ENCODE results near the gene PTPN4. TPM values are rescaled to one million over a fixed set of nuclear protein-coding genes. Genes with fewer than 3 reads are reported as not detected.

PTPN4 gene
- total RNA-seq, 2 experiments from 2014 or later: 49.3 to 50.6 TPM

DNA sequence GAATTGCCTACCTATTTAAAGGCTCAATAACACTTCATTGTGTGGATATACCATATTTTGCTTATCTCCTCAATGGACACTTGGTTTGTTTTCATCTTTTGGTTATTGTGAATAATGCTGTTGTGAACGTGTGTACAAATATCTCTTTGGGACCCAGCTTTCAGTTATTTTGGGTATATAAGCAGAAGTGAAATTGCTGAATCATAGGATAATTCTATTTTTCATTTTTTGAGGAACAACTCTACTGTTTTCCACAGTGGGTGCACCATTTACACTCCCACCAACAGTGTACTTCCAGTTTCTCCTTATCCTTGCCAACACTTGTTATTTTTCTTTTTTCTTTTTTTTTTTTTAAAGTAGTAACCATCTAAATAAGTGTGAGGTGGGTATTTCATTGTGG, 29.0 kb downstream of the PTPN4 start:
- no TSS peak for BruUV-seq (replicated peaks)
- Histone ChIP-seq H3K4me1 (ENCODE audit: insufficient read depth, low read length, poor library complexity, severe bottlenecking) (no peaks in the 10 kb centered on the region), H3K4me2 (ENCODE audit: low read length) (no peak overlapping the region), H2AFZ (ENCODE audit: low read length) (no peak overlapping the region), H3K9me2 (ENCODE audit: insufficient read depth, low read length) (no peaks in the 10 kb centered on the region), H3K27ac (ENCODE audit: low read depth, low read length, poor library complexity, severe bottlenecking) (no peak overlapping the region), H3K4me3 (ENCODE audit: low read depth, low read length, poor library complexity, severe bottlenecking) (no peak overlapping the region), H3K79me2 (ENCODE audit: insufficient read depth, low read depth, low read length) (peaks cover 28% of the 10 kb centered on the region; the same call in 1 of the 2 replicates), H3K36me3 (ENCODE audit: insufficient read depth, low read length) (peaks cover 24% of the 10 kb centered on the region; the same call in 1 of the 2 replicates), H3K9me3 (ENCODE audit: low read length) (peaks cover 40% of the 10 kb centered on the region; the same call in 1 of the 2 replicates), H4K20me1 (ENCODE audit: insufficient read depth, low read length) (no peaks in the 10 kb centered on the region; the same call in 1 of the 2 replicates)
- ChIA-PET CTCF (ENCODE audit: unreplicated experiment) (no interaction called here), POLR2A (no interaction called here)
- no peak for DNase-seq (ENCODE audit: low spot score)
- intact Hi-C loops (cut with micrococcal nuclease; ENCODE audit: unreplicated experiment): no loop called here
- TF ChIP-seq, protein P1, sequence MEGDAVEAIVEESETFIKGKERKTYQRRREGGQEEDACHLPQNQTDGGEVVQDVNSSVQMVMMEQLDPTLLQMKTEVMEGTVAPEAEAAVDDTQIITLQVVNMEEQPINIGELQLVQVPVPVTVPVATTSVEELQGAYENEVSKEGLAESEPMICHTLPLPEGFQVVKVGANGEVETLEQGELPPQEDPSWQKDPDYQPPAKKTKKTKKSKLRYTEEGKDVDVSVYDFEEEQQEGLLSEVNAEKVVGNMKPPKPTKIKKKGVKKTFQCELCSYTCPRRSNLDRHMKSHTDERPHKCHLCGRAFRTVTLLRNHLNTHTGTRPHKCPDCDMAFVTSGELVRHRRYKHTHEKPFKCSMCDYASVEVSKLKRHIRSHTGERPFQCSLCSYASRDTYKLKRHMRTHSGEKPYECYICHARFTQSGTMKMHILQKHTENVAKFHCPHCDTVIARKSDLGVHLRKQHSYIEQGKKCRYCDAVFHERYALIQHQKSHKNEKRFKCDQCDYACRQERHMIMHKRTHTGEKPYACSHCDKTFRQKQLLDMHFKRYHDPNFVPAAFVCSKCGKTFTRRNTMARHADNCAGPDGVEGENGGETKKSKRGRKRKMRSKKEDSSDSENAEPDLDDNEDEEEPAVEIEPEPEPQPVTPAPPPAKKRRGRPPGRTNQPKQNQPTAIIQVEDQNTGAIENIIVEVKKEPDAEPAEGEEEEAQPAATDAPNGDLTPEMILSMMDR (conservative IDR thresholded peaks at IDR 0.05; ENCODE audit: low read length): no peak
- no peak for TF ChIP-seq EZH2phosphoT487 (IDR thresholded peaks at IDR 0.05; ENCODE audit: borderline replicate concordance, low read depth, low read length)

DNA sequence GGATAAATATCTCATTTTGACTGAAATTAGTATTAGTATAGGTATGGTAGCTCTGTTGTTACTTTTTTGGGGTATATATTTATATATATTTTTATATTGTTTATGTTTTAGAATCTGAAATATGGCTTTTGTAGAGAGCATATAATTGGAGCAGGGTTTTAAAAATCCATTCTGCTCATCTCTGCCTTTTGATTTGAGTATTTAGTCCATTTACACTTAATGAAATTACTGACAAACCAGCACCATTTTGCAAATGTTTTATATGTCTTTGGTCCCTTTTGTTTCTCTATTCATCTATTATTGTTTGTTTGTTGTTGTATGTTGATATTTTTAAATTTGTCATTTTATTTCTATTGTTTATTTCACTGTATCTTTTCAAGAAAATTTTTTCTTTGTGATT, 30.7 kb downstream of the PTPN4 start:
- ChIA-PET CTCF (ENCODE audit: unreplicated experiment) (no interaction called here), POLR2A (interaction anchor here (0.9 kb wide), 1 partner anchor 30 kb away, joined by 3 read pairs; no protein-coding TSS in a partner anchor)
- Histone ChIP-seq H2AFZ (ENCODE audit: low read length) (no peak overlapping the region), H3K4me2 (ENCODE audit: low read length) (no peak overlapping the region), H4K20me1 (ENCODE audit: insufficient read depth, low read length) (no peaks in the 10 kb centered on the region; the same call in 1 of the 2 replicates), H3K36me3 (ENCODE audit: insufficient read depth, low read length) (peaks cover 37% of the 10 kb centered on the region; the same call in 1 of the 2 replicates), H3K27ac (ENCODE audit: low read depth, low read length, poor library complexity, severe bottlenecking) (no peak overlapping the region), H3K4me3 (ENCODE audit: low read depth, low read length, poor library complexity, severe bottlenecking) (no peak overlapping the region), H3K4me1 (ENCODE audit: insufficient read depth, low read length, poor library complexity, severe bottlenecking) (no peaks in the 10 kb centered on the region), H3K9me3 (ENCODE audit: low read length) (peaks cover 56% of the 10 kb centered on the region), H3K9me2 (ENCODE audit: insufficient read depth, low read length) (no peaks in the 10 kb centered on the region), H3K79me2 (ENCODE audit: insufficient read depth, low read depth, low read length) (peaks cover 28% of the 10 kb centered on the region; the same call in 1 of the 2 replicates)
- intact Hi-C loops (cut with micrococcal nuclease; ENCODE audit: unreplicated experiment): no loop called here
- TF ChIP-seq EZH2phosphoT487 (IDR thresholded peaks at IDR 0.05; ENCODE audit: borderline replicate concordance, low read depth, low read length): no peak
- TF ChIP-seq, protein P1 (conservative IDR thresholded peaks at IDR 0.05; ENCODE audit: low read length): no peak
- no peak for DNase-seq (ENCODE audit: low spot score)
- no TSS peak for BruUV-seq (replicated peaks)

DNA sequence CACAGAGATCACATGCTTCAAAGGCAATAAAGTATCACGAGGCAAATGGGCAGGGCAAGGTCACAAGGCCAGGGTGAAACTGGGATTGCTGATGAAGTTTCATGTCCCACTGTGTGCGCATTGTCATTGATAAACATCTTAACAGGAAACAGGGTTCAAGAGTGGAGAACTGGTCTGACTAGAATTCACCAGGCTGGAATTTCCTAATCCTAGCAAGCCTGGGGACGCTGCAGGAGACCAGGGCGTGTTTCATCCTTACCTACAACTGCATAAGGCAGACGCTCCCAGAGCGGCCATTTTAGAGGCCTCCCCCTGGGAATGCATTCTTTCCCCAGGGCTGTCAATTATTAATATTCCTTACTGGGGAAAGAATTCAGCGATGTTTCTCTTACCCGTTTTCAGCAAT, 33.2 kb downstream of the PTPN4 start:
- H3K4me1 ChIP-seq (ENCODE audit: insufficient read depth, low read length, poor library complexity, severe bottlenecking): no peaks in the 10 kb centered on the region
- no peaks in the 10 kb centered on the region; the same call in 1 of the 2 replicates for H4K20me1 ChIP-seq (ENCODE audit: insufficient read depth, low read length)
- H3K4me2 ChIP-seq (ENCODE audit: low read length): no peak overlapping the region
- no peak overlapping the region for H3K4me3 ChIP-seq (ENCODE audit: low read depth, low read length, poor library complexity, severe bottlenecking)
- CTCF ChIA-PET (ENCODE audit: unreplicated experiment): no interaction called here
- peaks cover 56% of the 10 kb centered on the region for H3K9me3 ChIP-seq (ENCODE audit: low read length)
- POLR2A ChIA-PET: interaction anchor here (1.3 kb wide), 1 partner anchor 11 kb away, joined by 3 read pairs; no protein-coding TSS in a partner anchor
- intact Hi-C loops (cut with micrococcal nuclease; ENCODE audit: unreplicated experiment): no loop called here
- BruUV-seq (replicated peaks): no TSS peak
- no peaks in the 10 kb centered on the region for H3K9me2 ChIP-seq (ENCODE audit: insufficient read depth, low read length)
- DNase-seq (ENCODE audit: low spot score): no peak
- H3K79me2 ChIP-seq (ENCODE audit: insufficient read depth, low read depth, low read length): peaks cover 32% of the 10 kb centered on the region; the same call in 1 of the 2 replicates
- peaks cover 37% of the 10 kb centered on the region; the same call in 1 of the 2 replicates for H3K36me3 ChIP-seq (ENCODE audit: insufficient read depth, low read length)
- no peak overlapping the region for H2AFZ ChIP-seq (ENCODE audit: low read length)
- TF ChIP-seq, protein P1 (conservative IDR thresholded peaks at IDR 0.05; ENCODE audit: low read length): no peak
- TF ChIP-seq EZH2phosphoT487 (IDR thresholded peaks at IDR 0.05; ENCODE audit: borderline replicate concordance, low read depth, low read length): no peak
- H3K27ac ChIP-seq (ENCODE audit: low read depth, low read length, poor library complexity, severe bottlenecking): no peak overlapping the region

All from OCI-LY7 (cell line).